Measurements from ENCODE around the gene ZNF768.

GRCh38 chr16:30525844-30526136 is 576 bp downstream of the ZNF768 start:
- no peak for TF ChIP-seq POLR2A (IDR thresholded peaks at IDR 0.05)
- TF ChIP-seq CTCF (IDR thresholded peaks at IDR 0.05): no peak

Data from esophagus squamous epithelium (tissue), 4 donors.